AG04450 (cell line): ENCODE measurements around the gene NEURL2. TPM values are rescaled to one million over a fixed set of nuclear protein-coding genes. Genes with fewer than 3 reads are reported as not detected.

Experiments used
- CTCF ChIA-PET: fragments of 300-600, 350-600 bp; formaldehyde crosslinking; extraction: SDS; loops from one replicate; lab custom pipeline; 2022; ENCODE audit warnings: antibody characterized with exemption, inconsistent platforms; lab: Charles Lee
- POLR2A ChIA-PET: fragments of 350-600 bp; formaldehyde crosslinking; extraction: SDS; loops from one replicate; lab custom pipeline; 2021; ENCODE audit warnings: antibody characterized with exemption, inconsistent platforms; lab: Yijun Ruan, JAX
- DNase-seq: peaks from one replicate; pipeline ENCODE4 v3.0.0-alpha.2; 2011; ENCODE audit warnings: low read depth, low spot score
- H3K27ac ChIP-seq: one replicate; pipeline ENCODE4 v1.5.1; 2012; ENCODE audit warnings: low read depth, low read length, control low read depth
- H3K27me3 ChIP-seq: one replicate; pipeline ENCODE4 v1.6.0; 2012; ENCODE audit warnings: low read length; ENCODE audit not compliant: control insufficient read depth, insufficient read depth
- H3K4me3 ChIP-seq: 2 replicates; pipeline ENCODE4 v1.5.1; 2011; ENCODE audit warnings: mild to moderate bottlenecking, low read depth, low read length, control low read depth
- H3K9me3 ChIP-seq: 2 replicates; pipeline ENCODE4 v1.5.1; 2012; ENCODE audit warnings: low read length; ENCODE audit not compliant: control insufficient read depth, insufficient read depth
- CTCF ChIP-seq: IDR thresholded peaks from 2 replicates; pipeline ENCODE4 v1.5.1; 2011; ENCODE audit warnings: low read depth, low read length, control low read depth, inconsistent platforms
- polyA plus RNA-seq: library from polyadenylated mRNA; depleted of rRNA; stranded (reverse); fragments of >200 nt; gene quantifications from 2 replicates; pipeline ENCODE4 v1.2.3, GENCODE V29; 2011

The NEURL2 gene
- polyA plus RNA-seq, 1 experiment = 1.1 TPM

- no peaks in the 10 kb centered on the region for H3K27me3 ChIP-seq
- no peak for TF ChIP-seq CTCF
- POLR2A ChIA-PET = interaction anchor here (0.6 to 3.5 kb wide), 9 partner anchors 8 to 102 kb away, joined by 3 to 36 read pairs (median 6); partner anchors contain the start of genes PCIF1 and PLTP
- CTCF ChIA-PET = interaction anchor here (1.1 to 2.7 kb wide), 2 partner anchors 14 to 50 kb away, joined by 3 to 12 read pairs; no protein-coding TSS in a partner anchor
- DNase-seq = peak; percentile 82
- H3K27ac ChIP-seq = peak overlapping the region; percentile 86
- H3K4me3 ChIP-seq = no peak overlapping the region; the same call in 1 of the 2 replicates
- no peaks in the 10 kb centered on the region for H3K9me3 ChIP-seq
These were observed 28.8 kb upstream of the NEURL2 start for GRCh38 chr20:45919542-45920399.

GRCh38 chr20:45918779-45919537, 27.9 kb upstream of the NEURL2 start:
- no peaks in the 10 kb centered on the region for H3K9me3 ChIP-seq
- peak overlapping the region; percentile 76 for H3K27ac ChIP-seq
- CTCF ChIA-PET = interaction anchor here (2.7 kb wide), 1 partner anchor 51 kb away, joined by 12 read pairs; no protein-coding TSS in a partner anchor
- no peak for DNase-seq
- no peak for TF ChIP-seq CTCF
- H3K27me3 ChIP-seq = no peaks in the 10 kb centered on the region
- POLR2A ChIA-PET = interaction anchor here (0.6 to 3.5 kb wide), 9 partner anchors 8 to 52 kb away, joined by 3 to 36 read pairs (median 6); partner anchors contain the start of genes PCIF1 and ZNF335
- H3K4me3 ChIP-seq = no peak overlapping the region

GRCh38 chr20:45918182-45918737, 27.3 kb upstream of the NEURL2 start:
- TF ChIP-seq CTCF = no peak
- H3K9me3 ChIP-seq = no peaks in the 10 kb centered on the region
- CTCF ChIA-PET = interaction anchor here (2.7 kb wide), 1 partner anchor 51 kb away, joined by 12 read pairs; no protein-coding TSS in a partner anchor
- DNase-seq = no peak
- no peaks in the 10 kb centered on the region for H3K27me3 ChIP-seq
- H3K4me3 ChIP-seq = no peak overlapping the region
- POLR2A ChIA-PET = interaction anchor here (1.1 to 3.5 kb wide), 3 partner anchors 13 to 53 kb away, joined by 3 to 36 read pairs (median 5); partner anchors contain the start of genes PCIF1 and ZNF335
- peak overlapping the region; percentile 76 for H3K27ac ChIP-seq

- no peak for TF ChIP-seq CTCF
- ChIA-PET POLR2A (interaction anchor here (1.1 to 3.5 kb wide), 3 partner anchors 12 to 54 kb away, joined by 3 to 36 read pairs (median 5); partner anchors contain the start of genes PCIF1 and ZNF335), CTCF (interaction anchor here (2.7 kb wide), 1 partner anchor 52 kb away, joined by 12 read pairs; no protein-coding TSS in a partner anchor)
- Histone ChIP-seq H3K27me3 (no peaks in the 10 kb centered on the region), H3K4me3 (no peak overlapping the region), H3K27ac (peak overlapping the region; percentile 76), H3K9me3 (no peaks in the 10 kb centered on the region)
- DNase-seq = no peak
These were observed 26.8 kb upstream of the NEURL2 start for GRCh38 chr20:45917790-45918141.
